Esophagus muscularis mucosa (tissue), 3 donors: Measurements from ENCODE around the gene G6PC3.

Source experiments
- POLR2A ChIP-seq: fragments of 450-650 bp; IDR thresholded peaks from one replicate; pipeline ENCODE4 v1.6.1; 2017; ENCODE audit warnings: antibody characterized with exemption, moderate library complexity, mild to moderate bottlenecking, low read depth
- POLR2AphosphoS5 ChIP-seq, 2 donors: sonication (generic); formaldehyde crosslinking; IDR thresholded peaks; one replicate each; pipeline ENCODE4 v1.6.1; 2017; ENCODE audit warnings: antibody characterized with exemption in 2 of 2
- TF ChIP-seq, protein P1 (sequence below), 3 experiments: fragments of 200-600 bp in 2 of 3; fragments of 450-650 bp in 1 of 3; sonication (generic) in 2 of 3; IDR thresholded peaks; one replicate each; pipeline ENCODE4 v1.5.1; 2017 to 2019; ENCODE audit warnings: antibody characterized with exemption in 3 of 3, mild to moderate bottlenecking in 2 of 3, moderate library complexity in 1 of 3

DNA sequence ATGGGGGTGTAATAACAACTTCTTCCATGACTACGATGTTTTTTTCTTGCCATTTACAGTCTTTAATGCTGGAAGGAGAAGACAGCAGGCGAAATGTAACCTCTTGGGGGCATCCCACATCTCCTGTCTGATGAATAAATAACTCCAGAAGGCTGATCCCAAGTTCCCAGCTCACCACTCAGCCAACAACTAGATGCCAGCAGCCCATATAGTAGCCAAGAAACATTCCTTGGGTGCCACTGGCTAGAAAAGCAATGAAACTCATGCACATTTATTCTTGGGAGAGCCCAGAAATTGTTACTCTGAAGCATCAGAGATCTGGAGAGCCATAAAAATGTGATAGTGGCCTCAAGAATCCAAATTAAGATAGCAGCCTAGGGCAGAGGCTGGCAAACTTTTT, 33.1 kb upstream of the G6PC3 start:
- no peak for TF ChIP-seq POLR2A
- TF ChIP-seq, protein P1, sequence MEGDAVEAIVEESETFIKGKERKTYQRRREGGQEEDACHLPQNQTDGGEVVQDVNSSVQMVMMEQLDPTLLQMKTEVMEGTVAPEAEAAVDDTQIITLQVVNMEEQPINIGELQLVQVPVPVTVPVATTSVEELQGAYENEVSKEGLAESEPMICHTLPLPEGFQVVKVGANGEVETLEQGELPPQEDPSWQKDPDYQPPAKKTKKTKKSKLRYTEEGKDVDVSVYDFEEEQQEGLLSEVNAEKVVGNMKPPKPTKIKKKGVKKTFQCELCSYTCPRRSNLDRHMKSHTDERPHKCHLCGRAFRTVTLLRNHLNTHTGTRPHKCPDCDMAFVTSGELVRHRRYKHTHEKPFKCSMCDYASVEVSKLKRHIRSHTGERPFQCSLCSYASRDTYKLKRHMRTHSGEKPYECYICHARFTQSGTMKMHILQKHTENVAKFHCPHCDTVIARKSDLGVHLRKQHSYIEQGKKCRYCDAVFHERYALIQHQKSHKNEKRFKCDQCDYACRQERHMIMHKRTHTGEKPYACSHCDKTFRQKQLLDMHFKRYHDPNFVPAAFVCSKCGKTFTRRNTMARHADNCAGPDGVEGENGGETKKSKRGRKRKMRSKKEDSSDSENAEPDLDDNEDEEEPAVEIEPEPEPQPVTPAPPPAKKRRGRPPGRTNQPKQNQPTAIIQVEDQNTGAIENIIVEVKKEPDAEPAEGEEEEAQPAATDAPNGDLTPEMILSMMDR (IDR thresholded peaks at IDR 0.05): no peak
- TF ChIP-seq POLR2AphosphoS5 (IDR thresholded peaks at IDR 0.05): no peak
